ENCODE measurements around the gene KCTD14.
"Not testable (repeated sequence)": the region's sequence is repeated elsewhere in the genome, so short reads cannot be mapped to it uniquely, and the experiment has no call there.

KCTD14 gene

DNA sequence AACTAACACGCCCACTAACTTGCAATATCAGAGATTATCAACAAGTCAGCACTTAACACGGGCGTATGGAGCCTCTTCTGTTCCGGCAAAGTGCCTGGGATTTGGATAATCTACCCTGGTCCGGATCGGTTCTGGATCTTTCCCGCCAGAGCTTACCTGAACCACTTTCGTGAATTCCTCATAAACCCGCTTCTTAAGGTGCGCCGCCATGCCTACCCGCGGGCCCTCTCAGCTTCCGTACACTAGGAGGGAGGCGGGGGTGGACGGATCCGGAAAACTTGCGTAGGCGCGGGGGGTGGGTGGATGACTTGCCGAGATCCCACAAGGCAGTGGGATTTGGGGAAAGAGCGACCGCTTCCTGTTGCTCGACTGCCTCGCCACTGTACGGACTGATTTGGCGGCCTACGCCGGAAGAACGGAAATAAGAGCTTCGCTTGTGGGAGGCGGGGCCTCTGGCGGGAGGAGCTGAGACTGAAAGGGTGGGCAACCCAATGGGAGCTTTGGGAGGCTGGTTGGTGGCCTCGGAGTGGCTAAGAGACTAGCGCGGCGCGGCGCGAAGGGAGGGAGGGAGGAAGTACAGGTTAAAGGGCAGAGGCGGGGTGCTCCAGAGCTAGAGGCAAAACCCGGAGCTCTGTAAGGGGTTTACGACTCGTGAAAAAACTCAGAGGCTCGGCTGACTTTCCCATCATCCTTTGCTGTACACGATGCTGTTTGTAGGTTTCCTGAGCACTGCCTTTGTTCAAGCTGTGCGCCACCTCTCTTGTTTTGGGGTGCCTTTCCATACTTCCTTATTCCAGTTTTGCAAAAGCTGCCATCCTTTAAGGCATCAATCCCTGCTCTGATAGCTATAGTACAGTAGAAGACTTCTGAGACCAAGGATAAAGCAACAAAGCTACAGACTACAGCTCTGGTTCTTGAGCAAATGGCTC, 28.4 kb downstream of the KCTD14 start, which contains the start of gene INTS4:
INTS4 (minus strand) TSS at position 235 of the 929 bp plus-strand sequence; CDS start at position 210, 25 bp downstream.
- Histone ChIP-seq H3K9me3 (replicated peaks in 1 of 2; ENCODE audit: control insufficient read depth in 2 of 2, insufficient read depth in 1 of 2, low read depth in 1 of 2, low read length in 2 of 2) (no peaks in the 10 kb centered on the region), H2BK120ac (ENCODE audit: low read depth, low read length) (no peak within 1 kb of the TSS), H2BK12ac (ENCODE audit: low read length) (no peak within 1 kb of the TSS), H2AK5ac (ENCODE audit: low read depth, low read length) (no peak within 1 kb of the TSS), H3K79me1 (ENCODE audit: low read depth, low read length) (peaks cover 5% of the 10 kb centered on the region), H3K18ac (ENCODE audit: low read length) (no peak within 1 kb of the TSS), H2AFZ (ENCODE audit: low read length) (peak within 1 kb of the TSS; percentile 80), H4K8ac (ENCODE audit: low read depth, low read length) (no peak within 1 kb of the TSS), H2BK15ac (ENCODE audit: low read length) (no peak within 1 kb of the TSS), H3K9ac (ENCODE audit: low read depth, low read length, poor library complexity) (no peak within 1 kb of the TSS), H3K4me1 (ENCODE audit: control insufficient read depth in 2 of 2, insufficient read depth in 1 of 2, low read depth in 1 of 2, low read length in 2 of 2) (peaks cover 5 to 12% of the 10 kb centered on the region in 2 donors), H3K4me3 (ENCODE audit: low read length in 2 of 2) (peak within 1 kb of the TSS; percentile 81 to 94), H2BK5ac (ENCODE audit: low read length) (no peak within 1 kb of the TSS), H3K4ac (ENCODE audit: low read length) (no peak within 1 kb of the TSS), H3K14ac (ENCODE audit: low read length) (no peak within 1 kb of the TSS), H3K4me2 (ENCODE audit: insufficient read depth, low read length, poor library complexity, severe bottlenecking) (peak within 1 kb of the TSS; percentile 70), H3K27ac (replicated peaks; ENCODE audit: low read length) (peak within 1 kb of the TSS; percentile 83), H4K91ac (ENCODE audit: low read depth, low read length, poor library complexity) (no peak within 1 kb of the TSS), H3K36me3 (replicated peaks in 1 of 2; ENCODE audit: control insufficient read depth in 2 of 2, insufficient read depth in 2 of 2, low read length in 2 of 2) (peaks cover 5 to 24% of the 10 kb centered on the region in 2 donors), H3K27me3 (ENCODE audit: control insufficient read depth in 3 of 3, insufficient read depth in 3 of 3, low read depth in 1 of 3, low read length in 3 of 3) (no peaks in the 10 kb centered on the region), H3K23ac (ENCODE audit: low read depth, low read length, poor library complexity) (no peak within 1 kb of the TSS)
- peak; percentile 98 for DNase-seq (ENCODE audit: low spot score)
- WGBS, 2 donors (ENCODE audit: extremely low coverage in 2 of 2, insufficient read length in 2 of 2, insufficient replicate concordance in 1 of 2), result no CpG with 5 or more reads among the region's 47 CpGs

DNA sequence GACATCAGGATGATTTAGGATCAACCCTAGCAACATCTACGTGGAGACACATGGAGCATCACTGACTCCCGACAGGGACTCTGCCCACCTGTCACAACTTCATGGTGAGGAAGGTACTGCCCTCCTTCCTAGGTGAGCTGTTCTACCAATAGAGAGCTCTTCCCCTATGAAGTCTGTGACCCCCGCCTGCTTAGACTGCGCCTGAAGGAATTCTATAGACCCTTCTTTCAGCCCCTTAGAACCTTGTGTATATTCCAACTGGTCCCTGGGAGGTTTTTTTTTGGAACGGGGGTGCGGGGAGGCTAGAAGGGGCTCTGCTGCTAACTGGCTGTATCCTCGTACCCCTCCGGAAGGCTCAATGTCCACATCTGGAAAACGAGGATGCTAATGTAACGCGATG, 29.2 kb downstream of the KCTD14 start:
- H2BK15ac ChIP-seq (ENCODE audit: low read length), result no peak overlapping the region
- no peak overlapping the region for H3K9ac ChIP-seq (ENCODE audit: low read depth, low read length, poor library complexity)
- H2AFZ ChIP-seq (ENCODE audit: low read length), result peak overlapping the region; percentile 80
- peak overlapping the region; percentile 81 to 94 for H3K4me3 ChIP-seq (ENCODE audit: low read length in 2 of 2)
- no CpG with 5 or more reads among the region's 11 CpGs for WGBS, 2 donors (ENCODE audit: extremely low coverage in 2 of 2, insufficient read length in 2 of 2, insufficient replicate concordance in 1 of 2)
- H3K79me1 ChIP-seq (ENCODE audit: low read depth, low read length), result peaks cover 5% of the 10 kb centered on the region
- H3K23ac ChIP-seq (ENCODE audit: low read depth, low read length, poor library complexity), result no peak overlapping the region
- H3K14ac ChIP-seq (ENCODE audit: low read length), result no peak overlapping the region
- no peak overlapping the region for H4K8ac ChIP-seq (ENCODE audit: low read depth, low read length)
- H3K27me3 ChIP-seq (ENCODE audit: control insufficient read depth in 3 of 3, insufficient read depth in 3 of 3, low read depth in 1 of 3, low read length in 3 of 3), result no peaks in the 10 kb centered on the region
- no peak overlapping the region for H4K91ac ChIP-seq (ENCODE audit: low read depth, low read length, poor library complexity)
- H3K4me2 ChIP-seq (ENCODE audit: insufficient read depth, low read length, poor library complexity, severe bottlenecking), result peak overlapping the region; percentile 70
- H3K18ac ChIP-seq (ENCODE audit: low read length), result no peak overlapping the region
- H3K36me3 ChIP-seq (replicated peaks in 1 of 2; ENCODE audit: control insufficient read depth in 2 of 2, insufficient read depth in 2 of 2, low read length in 2 of 2), result peaks cover 5 to 31% of the 10 kb centered on the region in 2 donors
- no peak overlapping the region for H2BK12ac ChIP-seq (ENCODE audit: low read length)
- no peaks in the 10 kb centered on the region for H3K9me3 ChIP-seq (replicated peaks in 1 of 2; ENCODE audit: control insufficient read depth in 2 of 2, insufficient read depth in 1 of 2, low read depth in 1 of 2, low read length in 2 of 2)
- no peak overlapping the region for H2AK5ac ChIP-seq (ENCODE audit: low read depth, low read length)
- H3K4me1 ChIP-seq (ENCODE audit: control insufficient read depth in 2 of 2, insufficient read depth in 1 of 2, low read depth in 1 of 2, low read length in 2 of 2), result peaks cover 5 to 12% of the 10 kb centered on the region in 2 donors
- H2BK120ac ChIP-seq (ENCODE audit: low read depth, low read length), result no peak overlapping the region
- H2BK5ac ChIP-seq (ENCODE audit: low read length), result no peak overlapping the region
- no peak overlapping the region for H3K27ac ChIP-seq (replicated peaks; ENCODE audit: low read length)
- DNase-seq (ENCODE audit: low spot score), result no peak
- H3K4ac ChIP-seq (ENCODE audit: low read length), result no peak overlapping the region

DNA sequence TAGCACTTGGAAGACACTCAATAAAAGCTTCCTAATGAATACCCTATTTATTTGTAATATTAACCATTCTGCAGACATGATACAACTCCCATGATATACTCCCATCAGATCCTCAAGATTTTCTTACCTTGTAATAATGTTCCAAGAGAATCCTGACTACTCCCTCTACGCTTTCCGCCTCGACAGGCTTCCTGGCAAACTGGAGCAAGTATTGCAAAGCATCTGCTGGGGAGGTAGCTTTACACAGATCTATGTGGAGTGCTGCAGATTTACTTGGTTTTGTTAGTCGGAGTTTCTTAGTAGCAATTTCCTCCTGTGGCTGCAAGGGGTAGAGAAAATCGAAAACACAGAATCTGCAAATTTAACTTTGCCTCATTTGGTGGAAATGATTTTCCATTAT, 32.1 kb downstream of the KCTD14 start:
- Histone ChIP-seq H3K27me3 (ENCODE audit: control insufficient read depth in 3 of 3, insufficient read depth in 3 of 3, low read depth in 1 of 3, low read length in 3 of 3) (no peaks in the 10 kb centered on the region), H3K9me3 (replicated peaks in 1 of 2; ENCODE audit: control insufficient read depth in 2 of 2, insufficient read depth in 1 of 2, low read depth in 1 of 2, low read length in 2 of 2) (no peaks in the 10 kb centered on the region), H3K23ac (ENCODE audit: low read depth, low read length, poor library complexity) (no peak overlapping the region), H2BK15ac (ENCODE audit: low read length) (no peak overlapping the region), H3K4me1 (ENCODE audit: control insufficient read depth in 2 of 2, insufficient read depth in 1 of 2, low read depth in 1 of 2, low read length in 2 of 2) (peaks cover 5 to 12% of the 10 kb centered on the region in 2 donors), H3K9ac (ENCODE audit: low read depth, low read length, poor library complexity) (no peak overlapping the region), H3K36me3 (replicated peaks in 1 of 2; ENCODE audit: control insufficient read depth in 2 of 2, insufficient read depth in 2 of 2, low read length in 2 of 2) (peaks cover 5 to 57% of the 10 kb centered on the region in 2 donors), H3K18ac (ENCODE audit: low read length) (no peak overlapping the region), H4K8ac (ENCODE audit: low read depth, low read length) (no peak overlapping the region), H3K79me1 (ENCODE audit: low read depth, low read length) (peaks cover 5% of the 10 kb centered on the region), H3K4me2 (ENCODE audit: insufficient read depth, low read length, poor library complexity, severe bottlenecking) (no peak overlapping the region), H4K91ac (ENCODE audit: low read depth, low read length, poor library complexity) (no peak overlapping the region), H2BK5ac (ENCODE audit: low read length) (no peak overlapping the region), H2AFZ (ENCODE audit: low read length) (no peak overlapping the region), H2BK120ac (ENCODE audit: low read depth, low read length) (no peak overlapping the region), H2BK12ac (ENCODE audit: low read length) (no peak overlapping the region), H3K27ac (replicated peaks; ENCODE audit: low read length) (no peak overlapping the region), H3K4me3 (ENCODE audit: low read length in 2 of 2) (no peak overlapping the region), H3K4ac (ENCODE audit: low read length) (no peak overlapping the region), H2AK5ac (ENCODE audit: low read depth, low read length) (no peak overlapping the region), H3K14ac (ENCODE audit: low read length) (no peak overlapping the region)
- DNase-seq (ENCODE audit: low spot score), result no peak
- WGBS, 2 donors (ENCODE audit: extremely low coverage in 2 of 2, insufficient read length in 2 of 2, insufficient replicate concordance in 1 of 2), result no CpG with 5 or more reads among the region's 5 CpGs

DNA sequence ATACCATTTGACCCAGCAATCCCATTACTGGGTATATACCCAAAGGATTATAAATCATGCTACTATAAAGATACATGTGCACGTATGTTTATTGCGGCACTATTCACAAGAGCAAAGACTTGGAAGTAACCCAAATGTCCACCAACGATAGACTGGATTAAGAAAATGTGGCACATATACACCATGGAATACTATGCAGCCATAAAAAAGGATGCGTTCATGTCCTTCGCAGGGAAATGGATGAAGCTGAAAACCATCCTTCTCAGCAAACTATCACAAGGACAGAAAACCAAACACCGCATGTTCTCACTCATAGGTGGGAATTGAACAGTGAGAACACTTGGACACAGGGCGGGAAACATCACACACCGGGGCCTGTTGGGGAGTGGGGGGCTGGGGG, 36.6 kb downstream of the KCTD14 start:
- not testable (repeated sequence) for H3K4me2 ChIP-seq (ENCODE audit: insufficient read depth, low read length, poor library complexity, severe bottlenecking); H3K9ac ChIP-seq (ENCODE audit: low read depth, low read length, poor library complexity); H2BK15ac ChIP-seq (ENCODE audit: low read length); H2BK12ac ChIP-seq (ENCODE audit: low read length); H3K14ac ChIP-seq (ENCODE audit: low read length); H3K79me1 ChIP-seq (ENCODE audit: low read depth, low read length); H2BK120ac ChIP-seq (ENCODE audit: low read depth, low read length); H3K4me3 ChIP-seq (ENCODE audit: low read length in 2 of 2); H3K27me3 ChIP-seq (ENCODE audit: control insufficient read depth in 3 of 3, insufficient read depth in 3 of 3, low read depth in 1 of 3, low read length in 3 of 3); H3K18ac ChIP-seq (ENCODE audit: low read length); H3K23ac ChIP-seq (ENCODE audit: low read depth, low read length, poor library complexity); H3K9me3 ChIP-seq (replicated peaks in 1 of 2; ENCODE audit: control insufficient read depth in 2 of 2, insufficient read depth in 1 of 2, low read depth in 1 of 2, low read length in 2 of 2); H2BK5ac ChIP-seq (ENCODE audit: low read length); H3K27ac ChIP-seq (replicated peaks; ENCODE audit: low read length); H2AFZ ChIP-seq (ENCODE audit: low read length); H4K91ac ChIP-seq (ENCODE audit: low read depth, low read length, poor library complexity); H2AK5ac ChIP-seq (ENCODE audit: low read depth, low read length); DNase-seq (ENCODE audit: low spot score); H3K4ac ChIP-seq (ENCODE audit: low read length); H4K8ac ChIP-seq (ENCODE audit: low read depth, low read length); H3K4me1 ChIP-seq (ENCODE audit: control insufficient read depth in 2 of 2, insufficient read depth in 1 of 2, low read depth in 1 of 2, low read length in 2 of 2)
- no CpG with 5 or more reads among the region's 8 CpGs for WGBS, 2 donors (ENCODE audit: extremely low coverage in 2 of 2, insufficient read length in 2 of 2, insufficient replicate concordance in 1 of 2)
- H3K36me3 ChIP-seq (replicated peaks in 1 of 2; ENCODE audit: control insufficient read depth in 2 of 2, insufficient read depth in 2 of 2, low read length in 2 of 2), result peaks cover 4 to 84% of the 10 kb centered on the region in 2 donors
